Stimulated activated CD4-positive, alpha-beta T cell treated with anti-CD3 and anti-CD28 coated beads, Interleukin-4, amount 100 ng/mL, for 4 hours (primary cell): ENCODE results near the gene SPTSSB.

Experiments
- DNase-seq, 2 experiments: peaks; one replicate each; pipeline ENCODE4 v3.0.0-alpha.2; 2020

The SPTSSB gene

DNA sequence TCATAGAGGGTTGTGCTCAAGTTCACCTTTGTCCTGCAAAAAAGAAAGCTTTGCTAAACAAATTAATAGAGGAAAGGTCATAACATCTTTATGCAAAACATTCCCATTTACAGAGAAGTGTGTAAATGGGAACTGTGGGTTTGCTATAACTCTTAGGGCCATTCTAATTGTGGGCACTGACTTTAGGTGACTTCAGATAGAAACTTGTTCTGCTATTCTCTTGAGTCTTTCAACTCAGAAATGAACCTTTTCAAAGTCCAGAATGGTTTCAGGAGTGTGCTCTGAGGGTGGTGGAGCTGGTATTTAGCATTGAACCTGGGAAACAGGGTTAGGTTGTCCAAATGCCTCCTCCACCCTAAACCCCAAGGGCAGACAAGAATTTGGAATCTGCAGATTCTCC, 34.0 kb downstream of the SPTSSB start:
- DNase-seq: no peak

GRCh38 chr3:161336661-161337060, 34.7 kb downstream of the SPTSSB start:
- no peak for DNase-seq

DNA sequence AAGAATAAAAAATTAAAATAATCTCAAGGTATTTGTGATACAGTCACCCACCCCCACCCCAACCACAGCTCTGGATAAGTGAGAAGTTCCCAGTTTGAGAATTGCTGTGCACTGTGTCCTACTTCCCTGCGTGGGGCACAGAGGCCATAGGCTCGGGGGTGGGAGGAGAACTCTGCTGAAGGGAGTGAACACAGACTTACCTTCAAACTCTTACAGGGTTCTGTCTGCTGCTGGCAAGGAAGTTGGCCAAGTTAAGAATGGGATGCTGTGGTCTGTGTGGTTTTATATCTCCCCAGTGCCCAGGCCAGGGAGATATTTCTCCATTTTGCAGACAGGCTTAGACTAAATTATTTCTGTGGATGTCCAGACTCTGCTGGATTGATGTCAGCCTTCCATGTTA, 37.6 kb downstream of the SPTSSB start:
- DNase-seq: no peak

GRCh38 chr3:161332792-161333191, 38.5 kb downstream of the SPTSSB start:
- no peak for DNase-seq

- DNase-seq: no peak
These were observed 46.3 kb downstream of the SPTSSB start for GRCh38 chr3:161325059-161325458.

- DNase-seq: no peak
These were observed 47.2 kb downstream of the SPTSSB start for GRCh38 chr3:161323926-161324621.

GRCh38 chr3:161322781-161323568, 48.3 kb downstream of the SPTSSB start:
- DNase-seq: no peak

DNA sequence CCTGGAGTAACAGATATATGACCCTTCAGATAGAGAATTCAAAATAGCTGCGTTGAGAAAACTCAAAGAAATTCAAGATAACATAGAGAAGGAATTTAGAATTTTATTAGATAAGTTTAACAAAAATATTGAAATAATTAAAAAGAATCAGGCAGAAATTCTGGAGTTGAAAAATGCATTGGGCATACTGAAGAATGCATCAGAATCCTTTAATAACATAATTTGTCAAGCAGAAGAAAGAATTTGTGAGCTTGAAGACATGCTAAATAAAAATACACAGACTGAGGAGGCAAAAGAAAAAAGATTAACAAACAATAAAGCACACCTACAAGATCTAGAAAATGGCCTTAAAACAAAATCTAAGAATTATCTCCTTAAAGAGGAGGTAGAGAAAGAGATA, 50.5 kb downstream of the SPTSSB start:
- DNase-seq: no peak

DNA sequence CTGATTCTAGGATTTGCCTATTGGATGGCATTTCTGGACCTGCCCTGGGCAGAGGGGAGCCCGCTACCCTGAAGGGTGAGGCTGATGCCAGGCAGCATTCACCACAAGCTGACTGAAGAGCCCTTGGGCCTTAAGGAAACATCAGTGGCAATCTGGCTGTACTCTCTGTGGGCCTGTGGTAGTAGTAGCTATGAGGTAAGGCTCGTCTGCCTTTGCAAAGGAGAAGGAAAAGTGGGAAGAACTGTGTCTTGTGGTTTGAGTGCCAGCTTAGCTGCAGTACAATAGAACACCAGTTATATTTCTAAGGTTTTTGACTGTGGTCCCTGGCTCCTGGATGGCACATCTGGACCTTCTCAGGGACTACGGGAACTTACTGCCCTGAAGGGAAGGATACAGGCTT, 51.5 kb downstream of the SPTSSB start:
- no peak for DNase-seq

DNA sequence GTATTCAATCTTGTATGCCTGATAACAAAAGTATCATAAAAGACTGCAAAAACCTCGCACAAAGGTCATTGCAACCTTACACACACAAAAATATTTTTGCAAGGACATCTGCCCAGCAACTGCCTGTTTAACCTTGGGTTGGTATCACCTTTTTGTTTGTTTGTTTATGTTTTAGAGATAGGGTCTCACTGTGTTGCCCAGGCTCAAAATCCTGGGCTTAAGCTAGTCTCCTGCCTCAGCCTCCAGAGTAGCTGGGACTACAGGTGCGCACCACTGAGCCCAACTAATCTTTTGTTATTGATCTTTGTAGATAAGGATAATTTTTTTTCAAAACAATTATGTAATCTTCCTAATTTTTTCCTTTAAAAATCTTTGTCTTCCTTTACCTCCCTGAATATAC, 54.2 kb downstream of the SPTSSB start:
- no peak for DNase-seq

GRCh38 chr3:161316006-161316689, 55.2 kb downstream of the SPTSSB start:
- DNase-seq: no peak

GRCh38 chr3:161314836-161315395, 56.4 kb downstream of the SPTSSB start:
- DNase-seq: no peak

DNA sequence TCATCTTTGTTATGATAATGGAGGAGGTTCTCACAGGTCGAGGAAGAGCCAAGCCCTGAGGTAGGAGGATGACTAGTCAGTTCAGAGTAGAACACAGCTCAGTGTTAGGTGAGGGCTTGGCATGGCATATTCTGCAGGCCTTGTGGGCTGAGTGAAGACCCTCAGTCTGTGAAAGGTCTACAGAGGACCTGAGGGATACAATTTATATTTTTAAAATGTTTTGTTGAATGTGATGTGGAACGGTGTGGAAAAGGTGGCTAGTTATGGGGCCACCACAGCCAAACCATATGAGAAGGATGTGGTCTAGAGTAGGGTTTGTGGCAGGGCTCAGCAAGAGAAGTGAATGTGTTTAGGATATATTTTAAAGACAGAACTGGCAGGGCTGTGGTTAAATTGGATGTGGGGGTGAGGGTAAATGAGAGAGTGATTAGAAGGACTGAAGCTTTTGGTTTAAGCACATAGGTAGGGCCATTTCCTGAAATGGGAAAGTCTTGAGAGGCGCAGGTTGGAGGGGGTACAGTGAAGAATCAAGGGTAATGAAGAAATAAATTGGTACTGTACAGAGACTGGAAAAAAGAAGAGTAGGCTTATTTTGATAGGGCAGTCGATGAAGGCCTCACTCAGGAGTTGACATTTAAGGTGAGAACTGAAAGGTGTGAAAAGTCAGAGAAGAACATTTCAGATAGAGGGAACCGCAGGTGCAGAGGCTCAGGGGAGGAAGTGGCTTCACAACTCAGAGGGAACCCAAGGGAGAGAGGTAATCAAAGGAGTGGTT, 60.5 kb downstream of the SPTSSB start:
- peak in 1 of 2 experiments; percentile 12 for DNase-seq

GRCh38 chr3:161305095-161305991, 66.0 kb downstream of the SPTSSB start:
- no peak for DNase-seq

GRCh38 chr3:161296814-161297213, 74.5 kb downstream of the SPTSSB start:
- no peak for DNase-seq

GRCh38 chr3:161295325-161295724, 76.0 kb downstream of the SPTSSB start:
- DNase-seq: no peak
